ENCODE measurements around the gene FAM50A.
A peak's percentile ranks its signal among the peaks of the same experiment; 100 is the strongest.

Gene FAM50A

GRCh38 chrX:154465601-154466000, 21.7 kb downstream of the FAM50A start:
- no peak for DNase-seq (ENCODE audit: low read depth in 2 of 2)

DNA sequence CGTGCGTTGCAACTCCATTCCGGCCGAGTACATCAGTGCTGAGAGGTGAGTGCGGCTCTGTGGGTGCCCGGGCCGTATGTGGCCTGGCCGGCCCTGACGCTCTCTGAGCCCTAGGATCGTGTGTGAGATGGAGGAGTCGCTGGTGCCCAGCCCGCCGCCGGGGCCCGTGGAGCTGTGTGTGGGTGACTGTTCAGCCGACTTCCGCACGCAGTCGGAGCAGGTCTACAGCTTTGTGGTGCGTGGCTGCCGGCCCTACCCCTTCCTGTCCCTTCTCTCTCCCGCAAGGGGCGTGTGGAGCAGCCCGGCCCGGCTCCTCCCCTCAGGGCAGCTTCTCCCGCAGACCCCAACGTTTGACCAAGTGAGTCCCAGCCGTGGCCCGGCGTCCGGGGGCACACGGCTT, 22.1 kb downstream of the FAM50A start:
- no peak for DNase-seq (ENCODE audit: low read depth in 2 of 2)

- DNase-seq (ENCODE audit: low read depth in 2 of 2): no peak
Measured at GRCh38 chrX:154466907-154467306, 23.0 kb downstream of the FAM50A start.

- DNase-seq (ENCODE audit: low read depth in 2 of 2): no peak
Measured at GRCh38 chrX:154467556-154467955, 23.6 kb downstream of the FAM50A start.

DNA sequence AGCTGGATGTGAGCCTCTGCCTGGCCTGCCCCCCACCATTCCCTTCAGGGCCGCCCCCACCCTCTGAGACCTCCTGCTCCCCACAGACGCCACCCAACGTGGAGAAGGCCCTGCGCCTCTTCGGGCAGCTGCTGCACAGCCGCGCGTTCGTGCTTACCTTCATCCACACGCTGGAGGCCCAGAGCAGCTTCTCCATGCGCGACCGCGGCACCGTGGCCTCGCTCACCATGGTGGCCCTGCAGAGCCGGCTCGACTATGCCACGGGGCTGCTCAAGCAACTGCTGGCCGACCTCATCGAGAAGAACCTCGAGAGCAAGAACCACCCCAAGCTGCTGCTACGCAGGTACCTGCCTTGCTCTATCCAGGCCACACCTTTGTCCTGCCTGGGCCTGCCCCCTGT, 24.3 kb downstream of the FAM50A start:
- DNase-seq (ENCODE audit: low read depth in 2 of 2): no peak

DNA sequence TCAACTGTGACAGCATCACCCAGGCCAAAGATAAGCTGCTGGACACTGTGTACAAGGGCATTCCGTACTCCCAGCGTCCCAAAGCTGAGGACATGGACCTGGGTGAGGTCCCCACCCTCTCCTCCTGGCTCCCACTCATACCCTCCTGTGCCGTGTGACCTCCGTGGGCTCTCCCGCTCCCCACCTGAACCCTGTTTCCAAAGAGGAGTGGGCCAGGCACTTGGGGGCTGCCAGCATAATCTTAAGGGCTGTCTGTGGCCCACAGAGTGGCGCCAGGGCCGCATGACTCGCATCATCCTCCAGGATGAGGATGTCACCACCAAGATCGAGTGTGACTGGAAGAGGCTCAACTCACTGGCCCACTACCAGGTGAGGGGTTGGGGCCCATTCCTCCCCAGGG, 25.2 kb downstream of the FAM50A start:
- no peak for DNase-seq (ENCODE audit: low read depth in 2 of 2)

GRCh38 chrX:154469880-154470279, 25.9 kb downstream of the FAM50A start:
- no peak for DNase-seq (ENCODE audit: low read depth in 2 of 2)

- DNase-seq (ENCODE audit: low read depth in 2 of 2): no peak
Measured at GRCh38 chrX:154470434-154470833, 26.5 kb downstream of the FAM50A start.

DNA sequence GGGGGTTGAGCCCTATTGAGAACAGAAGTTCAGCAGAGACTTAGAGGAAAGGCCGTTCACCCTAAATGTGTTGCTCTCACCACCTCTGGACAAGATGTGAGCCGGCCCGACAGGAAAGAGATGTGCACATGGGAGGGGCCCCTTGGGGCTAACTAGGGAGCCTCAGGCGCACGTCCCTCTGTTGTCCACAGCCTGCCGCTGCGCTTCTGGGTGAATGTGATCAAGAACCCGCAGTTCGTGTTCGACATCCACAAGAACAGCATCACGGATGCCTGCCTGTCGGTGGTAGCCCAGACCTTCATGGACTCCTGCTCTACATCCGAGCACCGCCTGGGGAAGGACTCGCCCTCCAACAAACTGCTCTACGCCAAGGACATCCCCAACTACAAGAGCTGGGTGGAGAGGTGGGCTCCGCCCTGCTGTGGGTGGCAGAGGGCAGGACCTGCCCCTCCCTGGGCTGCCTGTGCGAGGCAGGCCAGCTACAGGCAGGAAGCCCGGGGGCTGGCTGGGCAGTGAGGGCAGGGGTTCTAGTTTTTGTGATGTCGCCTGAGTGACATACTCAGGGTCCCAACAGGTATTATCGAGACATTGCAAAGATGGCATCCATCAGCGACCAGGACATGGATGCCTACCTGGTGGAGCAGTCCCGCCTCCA, 27.1 kb downstream of the FAM50A start:
- no peak for DNase-seq (ENCODE audit: low read depth in 2 of 2)

DNA sequence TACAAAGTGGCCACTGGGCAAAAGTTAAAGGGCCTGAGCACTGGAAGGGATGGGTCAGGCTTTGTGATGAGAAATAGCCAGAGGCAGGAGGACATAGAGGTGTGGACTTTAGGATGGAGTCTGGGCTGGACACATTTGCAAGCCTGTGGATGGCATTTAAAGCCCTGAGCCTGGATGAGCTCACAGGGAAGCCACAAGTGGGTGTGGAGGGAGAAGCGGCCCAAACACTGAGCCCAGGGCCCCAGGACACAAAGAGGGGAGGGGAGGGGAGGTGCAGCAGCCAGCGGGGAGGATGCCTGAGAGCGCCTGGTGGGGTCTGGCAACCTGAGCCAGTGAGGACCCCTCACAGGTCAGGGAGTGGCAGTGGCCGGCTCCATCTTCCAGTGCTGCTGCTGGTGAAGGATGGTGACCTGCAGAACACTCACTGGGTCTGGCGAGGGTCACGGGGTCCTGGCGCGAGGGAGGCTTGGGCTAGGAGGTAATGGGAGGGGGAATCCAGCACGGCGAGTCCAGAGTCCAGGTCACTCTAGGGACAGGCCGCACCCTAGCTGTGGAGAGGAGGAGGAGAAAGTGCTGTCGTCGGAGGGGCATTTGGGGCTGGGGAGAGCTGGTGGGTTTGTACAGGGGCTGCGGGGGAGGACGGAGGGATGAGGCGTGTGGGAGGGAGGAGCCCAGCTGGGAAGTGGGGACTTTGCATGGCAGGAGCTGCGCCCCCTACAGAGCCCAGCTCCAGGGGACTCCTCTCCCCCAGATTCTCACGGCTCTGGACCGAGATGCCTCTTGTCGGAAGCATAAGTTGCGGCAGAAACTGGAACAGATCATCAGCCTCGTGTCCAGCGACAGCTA, 28.1 kb downstream of the FAM50A start:
- no peak for DNase-seq (ENCODE audit: low read depth in 2 of 2)

GRCh38 chrX:154472685-154473632, 29.0 kb downstream of the FAM50A start:
- DNase-seq (ENCODE audit: low read depth in 2 of 2): no peak

- DNase-seq (ENCODE audit: low read depth in 2 of 2): no peak
Measured at GRCh38 chrX:154473683-154474082, 29.7 kb downstream of the FAM50A start.

- no peak for DNase-seq (ENCODE audit: low read depth in 2 of 2)
Measured at GRCh38 chrX:154476821-154477220, 32.9 kb downstream of the FAM50A start.

GRCh38 chrX:154477891-154478477, 34.0 kb downstream of the FAM50A start:
- no peak for DNase-seq (ENCODE audit: low read depth in 2 of 2)

GRCh38 chrX:154478728-154479622, 35.0 kb downstream of the FAM50A start, which contains the start of gene LAGE3:
TSS of gene LAGE3 (minus strand) at chrX:154479281. CDS start at chrX:154478915, 366 bp downstream.
- DNase-seq (ENCODE audit: low read depth in 2 of 2): peak; percentile 89

DNA sequence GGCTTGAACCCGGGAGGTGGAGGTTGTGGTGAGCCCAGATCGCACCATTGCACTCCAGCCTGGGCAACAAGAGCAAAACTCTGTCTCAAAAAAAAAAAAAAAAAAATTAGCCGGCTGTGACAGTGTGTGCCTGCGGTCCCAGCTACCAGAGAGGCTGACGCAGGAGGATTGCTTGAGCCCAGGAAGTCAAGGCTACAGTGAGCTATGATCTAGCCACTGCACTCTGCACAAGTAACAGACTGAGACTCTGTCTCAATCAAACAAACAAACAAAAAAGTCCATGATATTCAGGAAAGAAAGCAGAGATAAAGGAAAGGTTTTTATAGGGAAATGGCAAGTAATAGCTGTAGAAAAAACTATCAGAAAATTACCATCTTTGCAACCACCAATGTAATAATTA, 37.3 kb downstream of the FAM50A start:
- no peak for DNase-seq (ENCODE audit: low read depth in 2 of 2)

DNA sequence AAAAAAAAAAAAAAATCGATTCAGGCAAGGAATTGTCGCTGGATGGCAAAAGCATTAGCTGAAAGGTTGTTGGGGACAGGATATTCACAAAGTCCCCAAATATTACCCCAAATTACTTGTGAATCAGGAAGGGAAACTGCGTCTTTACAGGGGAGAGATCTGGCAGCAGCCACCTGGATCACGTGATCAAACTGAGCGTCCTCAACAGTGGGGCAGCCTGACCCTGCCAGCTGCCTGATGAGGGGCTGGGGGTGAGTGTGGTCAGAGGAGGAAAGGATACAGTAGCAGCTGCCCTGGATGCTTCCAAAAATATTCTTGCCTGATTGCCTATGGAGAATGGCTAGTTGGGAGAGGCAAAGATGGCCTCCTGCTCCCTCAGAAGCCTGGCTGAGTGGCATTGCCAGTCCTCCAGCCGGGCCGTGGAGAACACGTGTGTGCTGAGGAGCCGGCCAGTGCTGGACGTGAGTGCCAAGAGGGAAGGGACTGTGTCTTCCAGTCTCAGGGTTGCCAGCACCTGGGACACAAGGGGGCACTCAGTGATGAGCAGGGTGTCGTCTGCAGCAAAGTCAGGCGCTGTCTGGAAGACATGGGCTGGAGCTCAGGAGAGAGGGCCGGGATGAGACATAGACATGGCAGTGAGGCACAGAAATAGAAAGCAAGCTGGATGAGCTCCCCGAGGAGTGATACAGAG, 38.1 kb downstream of the FAM50A start:
- DNase-seq (ENCODE audit: low read depth in 2 of 2): no peak

GRCh38 chrX:154482786-154483185, 38.8 kb downstream of the FAM50A start:
- no peak for DNase-seq (ENCODE audit: low read depth in 2 of 2)

- DNase-seq (ENCODE audit: low read depth in 2 of 2): no peak
Measured at GRCh38 chrX:154483325-154483724, 39.4 kb downstream of the FAM50A start.
